HepG2 (cell line): Measurements from ENCODE around the gene PHYHIPL. TPM values are rescaled to one million over a fixed set of nuclear protein-coding genes. Genes with fewer than 3 reads are reported as not detected.
A peak's percentile ranks its signal among the peaks of the same experiment; 100 is the strongest.

Source experiments
- ARHGAP35 ChIP-seq: sonication (generic); formaldehyde crosslinking; IDR thresholded peaks from 2 replicates; pipeline ENCODE4 v1.9.0; 2022; ENCODE audit warnings: mild to moderate bottlenecking, inconsistent platforms, moderate library complexity, missing genetic modification reagents, borderline replicate concordance
- BCL6 ChIP-seq: IDR thresholded peaks from 2 replicates; pipeline ENCODE4 v1.6.1; 2016; ENCODE audit warnings: missing genetic modification reagents, missing compliant biosample characterization
- CAMTA2 ChIP-seq: sonication (generic); formaldehyde crosslinking; IDR thresholded peaks from 2 replicates; pipeline ENCODE4 v1.4.0; 2020; ENCODE audit warnings: mild to moderate bottlenecking, missing genetic modification reagents, borderline replicate concordance
- CBX5 ChIP-seq: sonication (generic); formaldehyde crosslinking; IDR thresholded peaks from 2 replicates; pipeline ENCODE4 v1.4.0; 2020; ENCODE audit warnings: missing genetic modification reagents, borderline replicate concordance
- HCFC1 ChIP-seq: fragments of 150-350 bp; IDR thresholded peaks from 2 replicates; pipeline ENCODE4 v1.6.1; 2014; ENCODE audit warnings: low read depth, low read length
- HIVEP1 ChIP-seq: sonication (generic); formaldehyde crosslinking; IDR thresholded peaks from 2 replicates; pipeline ENCODE4 v1.4.0; 2020; ENCODE audit warnings: mild to moderate bottlenecking, missing genetic modification reagents
- HNRNPL ChIP-seq: fragments of 200-400 bp; formaldehyde crosslinking; IDR thresholded peaks from 2 replicates; pipeline ENCODE4 v1.6.1; 2017; ENCODE audit warnings: mild to moderate bottlenecking, low read depth, low read length
- KDM2A ChIP-seq: sonication (generic); formaldehyde crosslinking; IDR thresholded peaks from 2 replicates; pipeline ENCODE4 v1.4.0; 2020; ENCODE audit warnings: low read depth, missing genetic modification reagents, borderline replicate concordance
- KMT2B ChIP-seq: IDR thresholded peaks from 2 replicates; pipeline ENCODE4 v1.6.1; 2016; ENCODE audit warnings: missing genetic modification reagents, missing compliant biosample characterization
- MIER3 ChIP-seq: IDR thresholded peaks from 2 replicates; pipeline ENCODE4 v1.6.1; 2016; ENCODE audit warnings: missing compliant biosample characterization, borderline replicate concordance
- NAIF1 ChIP-seq: sonication (generic); formaldehyde crosslinking; IDR thresholded peaks from 2 replicates; pipeline ENCODE4 v1.5.0; 2020; ENCODE audit warnings: mild to moderate bottlenecking, missing genetic modification reagents, borderline replicate concordance
- NFYC ChIP-seq: IDR thresholded peaks from 2 replicates; pipeline ENCODE4 v1.6.1; 2016; ENCODE audit warnings: missing genetic modification reagents, missing compliant biosample characterization
- NR2C2 ChIP-seq: sonication (generic); formaldehyde crosslinking; IDR thresholded peaks from 2 replicates; pipeline ENCODE4 v1.4.0; 2020; ENCODE audit warnings: missing genetic modification reagents, mild to moderate bottlenecking, moderate library complexity, borderline replicate concordance
- RAD51 ChIP-seq: fragments of 450-650 bp; IDR thresholded peaks from 2 replicates; pipeline ENCODE4 v1.6.1; 2016; ENCODE audit warnings: borderline replicate concordance
- RBAK ChIP-seq: sonication (generic); formaldehyde crosslinking; IDR thresholded peaks from 2 replicates; pipeline ENCODE4 v1.5.1; 2020; ENCODE audit warnings: mild to moderate bottlenecking, missing genetic modification reagents
- ZNF101 ChIP-seq: sonication (generic); formaldehyde crosslinking; IDR thresholded peaks from 2 replicates; pipeline ENCODE4 v1.4.0; 2020; ENCODE audit warnings: mild to moderate bottlenecking, low read depth, missing genetic modification reagents, borderline replicate concordance
- ZNF550 ChIP-seq: sonication (generic); formaldehyde crosslinking; IDR thresholded peaks from 2 replicates; pipeline ENCODE4 v1.4.0; 2020; ENCODE audit warnings: mild to moderate bottlenecking, missing genetic modification reagents, borderline replicate concordance
- ZNF574 ChIP-seq: sonication (generic); formaldehyde crosslinking; IDR thresholded peaks from 2 replicates; pipeline ENCODE4 v1.4.0; 2020; ENCODE audit warnings: missing genetic modification reagents
- ZNF674 ChIP-seq: sonication (generic); formaldehyde crosslinking; IDR thresholded peaks from 2 replicates; pipeline ENCODE4 v1.5.0; 2020; ENCODE audit warnings: low read depth, mild to moderate bottlenecking, missing genetic modification reagents
- ZNF746 ChIP-seq: sonication (generic); formaldehyde crosslinking; IDR thresholded peaks from 2 replicates; pipeline ENCODE4 v1.8.0; 2022; ENCODE audit warnings: mild to moderate bottlenecking, missing genetic modification reagents
- ZNF788 ChIP-seq: sonication (generic); formaldehyde crosslinking; IDR thresholded peaks from 2 replicates; pipeline ENCODE4 v1.5.0; 2020; ENCODE audit warnings: mild to moderate bottlenecking, missing genetic modification reagents, borderline replicate concordance
- polyA plus RNA-seq, 8 experiments: library from polyadenylated mRNA; depleted of rRNA in 3 of 8; stranded (reverse) in 7 of 8; unstranded in 1 of 8; fragments of >200 nt; fragmentation: Illumina TruSeq in 4 of 8; extraction: Trizol in 4 of 8; gene quantifications; 2 replicates each; pipeline versions ENCODE4 v1.2.1 to v1.2.3, GENCODE V29; 2011 to 2016; ENCODE audit warnings: low read depth in 4 of 8, missing spikeins in 1 of 8, mixed read lengths in 1 of 8; ENCODE audit not compliant: insufficient read depth in 1 of 8
- total RNA-seq, 5 experiments: library from RNA; depleted of rRNA; stranded (reverse); fragments of >200 nt; fragmentation: Illumina TruSeq; extraction: Trizol; gene quantifications; 2 replicates each; pipeline ENCODE4 v1.2.3, GENCODE V29; 2016; ENCODE audit warnings: low read depth in 1 of 5
- TF ChIP-seq, protein P1 (sequence below): IDR thresholded peaks from 2 replicates; pipeline ENCODE4 v1.6.1; 2016; ENCODE audit warnings: low read depth, control low read depth
- TF ChIP-seq, protein P2 (sequence below): IDR thresholded peaks from 2 replicates; pipeline ENCODE4 v1.6.1; 2016; ENCODE audit warnings: missing compliant biosample characterization, missing genetic modification reagents, borderline replicate concordance
- TF ChIP-seq, protein P3 (sequence below): IDR thresholded peaks from 2 replicates; pipeline ENCODE4 v1.6.1; 2016; ENCODE audit warnings: mild to moderate bottlenecking, missing biosample characterization, missing genetic modification reagents

PHYHIPL gene
- total and polyA plus RNA-seq, 2 of the 13 experiments (the other 11 are each of a cell fraction or from before 2014, with no cell fraction given) = 40.6 to 78.5 TPM

GRCh38 chr10:59176241-59177030 lies at the start of gene PHYHIPL (continued):
- 0 out of 2 replicates have a peak, but pooled peaks have one; percentile 55 for TF ChIP-seq ZNF674 (CRISPR knock-in tag)
- TF ChIP-seq, protein P1, sequence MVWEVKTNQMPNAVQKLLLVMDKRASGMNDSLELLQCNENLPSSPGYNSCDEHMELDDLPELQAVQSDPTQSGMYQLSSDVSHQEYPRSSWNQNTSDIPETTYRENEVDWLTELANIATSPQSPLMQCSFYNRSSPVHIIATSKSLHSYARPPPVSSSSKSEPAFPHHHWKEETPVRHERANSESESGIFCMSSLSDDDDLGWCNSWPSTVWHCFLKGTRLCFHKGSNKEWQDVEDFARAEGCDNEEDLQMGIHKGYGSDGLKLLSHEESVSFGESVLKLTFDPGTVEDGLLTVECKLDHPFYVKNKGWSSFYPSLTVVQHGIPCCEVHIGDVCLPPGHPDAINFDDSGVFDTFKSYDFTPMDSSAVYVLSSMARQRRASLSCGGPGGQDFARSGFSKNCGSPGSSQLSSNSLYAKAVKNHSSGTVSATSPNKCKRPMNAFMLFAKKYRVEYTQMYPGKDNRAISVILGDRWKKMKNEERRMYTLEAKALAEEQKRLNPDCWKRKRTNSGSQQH (CRISPR knock-in tag) = no peak; the same call in 1 of the 2 replicates
- TF ChIP-seq ZNF788 (CRISPR knock-in tag) = no peak
- no peak for TF ChIP-seq RAD51
- TF ChIP-seq, protein P2, sequence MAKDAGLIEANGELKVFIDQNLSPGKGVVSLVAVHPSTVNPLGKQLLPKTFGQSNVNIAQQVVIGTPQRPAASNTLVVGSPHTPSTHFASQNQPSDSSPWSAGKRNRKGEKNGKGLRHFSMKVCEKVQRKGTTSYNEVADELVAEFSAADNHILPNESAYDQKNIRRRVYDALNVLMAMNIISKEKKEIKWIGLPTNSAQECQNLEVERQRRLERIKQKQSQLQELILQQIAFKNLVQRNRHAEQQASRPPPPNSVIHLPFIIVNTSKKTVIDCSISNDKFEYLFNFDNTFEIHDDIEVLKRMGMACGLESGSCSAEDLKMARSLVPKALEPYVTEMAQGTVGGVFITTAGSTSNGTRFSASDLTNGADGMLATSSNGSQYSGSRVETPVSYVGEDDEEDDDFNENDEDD (CRISPR knock-in tag) = peak; percentile 96
- no peak; the same call in 1 of the 2 replicates for TF ChIP-seq HIVEP1 (CRISPR knock-in tag)
- no peak; the same call in 1 of the 2 replicates for TF ChIP-seq ZNF101 (CRISPR knock-in tag)
- peak; percentile 61; the same call in 1 of the 2 replicates for TF ChIP-seq ARHGAP35 (CRISPR knock-in tag)
- no peak; the same call in 1 of the 2 replicates for TF ChIP-seq NAIF1 (CRISPR knock-in tag)
- TF ChIP-seq NR2C2 (CRISPR knock-in tag) = no peak; the same call in none of the 2 replicates
- peak; percentile 8; the same call in 1 of the 2 replicates for TF ChIP-seq BCL6 (CRISPR knock-in tag)
- TF ChIP-seq ZNF746 = peak; percentile 82
- no peak; the same call in 1 of the 2 replicates for TF ChIP-seq HNRNPL
- TF ChIP-seq RBAK = no peak
- TF ChIP-seq HCFC1 = no peak
- no peak for TF ChIP-seq ZNF550
- TF ChIP-seq NFYC = no peak
- no peak for TF ChIP-seq KDM2A (CRISPR knock-in tag)
- TF ChIP-seq, protein P3, sequence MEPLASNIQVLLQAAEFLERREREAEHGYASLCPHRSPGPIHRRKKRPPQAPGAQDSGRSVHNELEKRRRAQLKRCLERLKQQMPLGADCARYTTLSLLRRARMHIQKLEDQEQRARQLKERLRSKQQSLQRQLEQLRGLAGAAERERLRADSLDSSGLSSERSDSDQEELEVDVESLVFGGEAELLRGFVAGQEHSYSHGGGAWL (CRISPR knock-in tag) = peak; percentile 67
- no peak for TF ChIP-seq KMT2B (CRISPR knock-in tag)
- TF ChIP-seq CAMTA2 (CRISPR knock-in tag) = no peak
- peak; percentile 9; the same call in 1 of the 2 replicates for TF ChIP-seq CBX5 (CRISPR knock-in tag)
- TF ChIP-seq MIER3 (CRISPR knock-in tag) = no peak
- TF ChIP-seq ZNF574 (CRISPR knock-in tag) = peak; percentile 70
